CD4-positive, alpha-beta memory T cell (primary cell): ENCODE data around the gene DRC7. TPM values are rescaled to one million over a fixed set of nuclear protein-coding genes. Genes with fewer than 3 reads are reported as not detected.

Experiments
- CTCF ChIA-PET: fragments of 350-600 bp; sonication (Branson Sonifier 250); formaldehyde crosslinking; loops from one replicate; lab custom pipeline; 2021; ENCODE audit warnings: inconsistent platforms; ENCODE audit not compliant: partially characterized antibody; lab: Charles Lee
- POLR2A ChIA-PET: fragments of 350-600 bp; sonication (Branson Sonifier 250); formaldehyde crosslinking; loops from one replicate; lab custom pipeline; 2021; ENCODE audit not compliant: partially characterized antibody; lab: Charles Lee
- DNase-seq, 5 donors: peaks; one replicate each; pipeline versions ENCODE4 v3.0.0 to v3.0.0-alpha.2; 2020 to 2022; ENCODE audit warnings: mixed read lengths in 1 of 5
- H3K27ac ChIP-seq: one replicate; pipeline ENCODE4 v1.7.0; 2013; ENCODE audit warnings: low read depth, low read length
- H3K27me3 ChIP-seq: 2 replicates; pipeline ENCODE4 v1.7.0; 2013; ENCODE audit warnings: mild to moderate bottlenecking, low read length, moderate library complexity; ENCODE audit not compliant: insufficient read depth
- H3K36me3 ChIP-seq: 2 replicates; pipeline ENCODE4 v1.7.0; 2013; ENCODE audit warnings: mild to moderate bottlenecking, low read length, moderate library complexity; ENCODE audit not compliant: insufficient read depth
- H3K4me1 ChIP-seq: 2 replicates; pipeline ENCODE4 v1.7.0; 2013; ENCODE audit warnings: mild to moderate bottlenecking, low read length, moderate library complexity; ENCODE audit not compliant: insufficient read depth
- H3K4me3 ChIP-seq, 2 donors: one replicate each; pipeline ENCODE4 v1.7.0; 2013; ENCODE audit warnings: low read length in 2 of 2, mild to moderate bottlenecking in 1 of 2
- H3K9me3 ChIP-seq, 2 donors: one replicate each; pipeline ENCODE4 v1.7.0; 2013; ENCODE audit warnings: low read length in 2 of 2, control low read depth in 1 of 2; ENCODE audit not compliant: control insufficient read depth in 1 of 2
- H3K27ac Mint-ChIP-seq, 7 donors: one replicate each; pipeline ENCODE4 v1.8.0; 2020 to 2021; ENCODE audit warnings: mixed read lengths in 7 of 7, mild to moderate bottlenecking in 6 of 7, inconsistent platforms in 3 of 7, moderate library complexity in 3 of 7
- H3K27me3 Mint-ChIP-seq, 2 donors: one replicate each; pipeline ENCODE4 v1.8.0; 2020 to 2021; ENCODE audit warnings: mixed read lengths in 2 of 2
- H3K36me3 Mint-ChIP-seq, 2 donors: one replicate each; pipeline ENCODE4 v1.8.0; 2020 to 2021; ENCODE audit warnings: mixed read lengths in 2 of 2, inconsistent platforms in 1 of 2, mild to moderate bottlenecking in 1 of 2
- H3K4me1 Mint-ChIP-seq, 4 donors: one replicate each; pipeline ENCODE4 v1.8.0; 2020 to 2021; ENCODE audit warnings: mixed read lengths in 4 of 4, mild to moderate bottlenecking in 1 of 4
- H3K4me3 Mint-ChIP-seq, 8 donors: one replicate each; pipeline ENCODE4 v1.8.0; 2020 to 2021; ENCODE audit warnings: mixed read lengths in 8 of 8, mild to moderate bottlenecking in 7 of 8, moderate library complexity in 6 of 8, inconsistent platforms in 3 of 8
- H3K9me3 Mint-ChIP-seq, 8 donors: one replicate each; pipeline ENCODE4 v1.8.0; 2020 to 2021; ENCODE audit warnings: mixed read lengths in 8 of 8, mild to moderate bottlenecking in 5 of 8, inconsistent platforms in 3 of 8, moderate library complexity in 1 of 8
- intact Hi-C: fragments of 100-400 bp; cut with micrococcal nuclease; formaldehyde crosslinking; loops from one replicate; pipeline ENCODE4 v1.15.1; 2023
- polyA plus RNA-seq, 2 donors: library from polyadenylated mRNA; unstranded; fragments of 300-500 nt; fragmentation: Illumina TruSeq; gene quantifications; one replicate each; pipeline ENCODE4 v1.2.3, GENCODE V29; 2021
- total RNA-seq, 2 experiments: library from RNA; stranded (reverse); gene quantifications; one replicate each; pipeline ENCODE4 v1.2.3, GENCODE V29; 2021

DRC7 gene
- total and polyA plus RNA-seq, 4 experiments from 2014 or later = not detected

DNA sequence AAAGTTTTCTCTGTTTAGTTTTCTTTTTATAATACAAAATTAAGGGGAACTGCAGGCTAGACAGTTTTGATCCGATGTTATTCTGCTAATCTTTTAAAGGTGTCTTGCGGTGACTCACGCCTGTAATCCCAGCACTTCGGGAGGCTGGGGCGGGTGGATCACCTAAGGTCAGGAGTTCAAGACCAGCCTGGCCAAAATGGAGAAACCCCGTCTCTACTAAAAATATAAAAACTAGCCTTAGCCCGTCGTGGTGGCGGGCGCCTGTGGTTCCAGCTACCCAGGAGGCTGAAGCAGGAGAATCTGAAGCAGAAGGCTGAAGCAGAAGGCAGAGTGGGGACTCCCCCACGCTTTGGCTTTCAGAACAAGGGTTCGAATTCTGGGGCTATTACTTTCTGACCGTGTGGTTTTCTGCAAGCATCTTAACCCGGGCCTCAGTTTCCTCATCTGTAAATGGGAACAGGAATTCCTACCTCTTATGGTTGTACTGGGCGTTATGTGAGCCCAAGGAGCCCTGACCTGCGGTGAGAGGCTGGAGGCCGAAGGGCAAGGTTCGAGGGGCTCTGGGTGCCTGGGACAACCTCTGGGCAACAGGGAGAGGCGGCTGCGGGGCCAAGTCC, 39.8 kb downstream of the DRC7 start:
- Mint-ChIP-seq H3K4me3 (peak overlapping the region; percentile 96 to 100 (median 98)), H3K36me3 (peaks cover 6 to 10% of the 10 kb centered on the region in 2 donors), H3K4me1 (peaks cover 14 to 37% (median 29%) of the 10 kb centered on the region in 4 donors), H3K27me3 (no peaks in the 10 kb centered on the region), H3K27ac (peak overlapping the region in 6 of 7 donors; percentile 94 to 99 (median 96)), H3K9me3 (peaks cover 0 to 10% (median 5%) of the 10 kb centered on the region in 8 donors)
- H3K4me1 ChIP-seq = peaks cover 17% of the 10 kb centered on the region
- intact Hi-C loops = loop anchor here (2.0 kb wide), 1 partner anchor 1284 kb away; the partner anchor contains the start of genes NUDT21 and OGFOD1
- DNase-seq = peak in 2 of 5 donors; percentile 2 to 3
- ChIA-PET CTCF (interaction anchor here (2.3 to 3.0 kb wide), 2 partner anchors 21 to 158 kb away, joined by 8 to 16 read pairs; no protein-coding TSS in a partner anchor), POLR2A (interaction anchor here (0.8 to 2.7 kb wide), 16 partner anchors 13 to 395 kb away, joined by 3 to 22 read pairs (median 4); partner anchors contain the start of genes CCDC102A, CFAP20, CIAPIN1 and COQ9)
- H3K4me3 ChIP-seq = peak overlapping the region; percentile 91 to 94
- H3K27ac ChIP-seq = peak overlapping the region; percentile 76
- H3K9me3 ChIP-seq = no peaks in the 10 kb centered on the region
- H3K27me3 ChIP-seq = no peaks in the 10 kb centered on the region
- H3K36me3 ChIP-seq = no peaks in the 10 kb centered on the region

DNA sequence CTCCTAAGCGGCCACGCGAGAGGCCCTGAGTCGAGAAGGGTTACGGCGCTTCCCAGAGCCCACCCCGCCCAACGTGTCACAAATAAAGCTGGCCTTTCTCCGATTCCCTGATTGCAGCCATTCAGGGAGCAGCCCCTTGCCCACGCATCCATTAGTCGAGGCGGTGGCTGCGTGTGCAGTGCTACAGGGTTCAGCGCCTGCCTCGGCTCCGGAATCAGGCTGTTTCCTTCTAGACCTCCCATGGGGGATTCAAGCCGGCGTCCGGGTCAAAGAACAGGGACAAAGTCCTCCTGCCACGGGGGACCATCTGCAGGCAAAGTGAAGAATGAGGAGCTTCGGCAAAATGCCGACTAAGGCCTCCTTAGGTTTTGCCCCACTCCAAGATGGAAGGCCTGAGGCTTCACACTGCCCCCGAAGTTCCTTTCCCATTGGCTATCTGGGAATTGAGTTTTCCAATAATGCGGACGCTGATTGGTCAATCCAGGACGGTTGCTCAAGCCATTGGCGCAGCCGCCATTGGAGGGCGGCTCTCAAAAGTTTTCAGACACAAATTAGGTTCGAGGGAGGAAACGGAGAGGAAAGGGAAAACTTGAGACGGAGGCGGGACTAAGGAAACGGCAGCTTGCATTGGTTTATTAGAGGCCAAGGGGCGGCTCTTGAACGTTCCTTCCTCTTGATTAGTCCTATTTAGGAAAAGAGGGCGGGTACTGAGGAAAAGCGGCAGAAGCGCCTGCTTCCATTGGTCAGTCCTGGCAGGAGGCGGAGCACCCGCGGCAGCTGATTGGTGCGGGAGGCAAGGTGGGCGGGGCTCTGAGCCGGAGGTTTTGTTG, 40.5 kb downstream of the DRC7 start:
- Mint-ChIP-seq H3K27ac (peak overlapping the region; percentile 94 to 99 (median 96)), H3K4me1 (peaks cover 14 to 37% (median 29%) of the 10 kb centered on the region in 4 donors), H3K4me3 (peak overlapping the region; percentile 96 to 100 (median 98)), H3K36me3 (peaks cover 6 to 10% of the 10 kb centered on the region in 2 donors), H3K27me3 (no peaks in the 10 kb centered on the region), H3K9me3 (peaks cover 0 to 10% (median 5%) of the 10 kb centered on the region in 8 donors)
- H3K27me3 ChIP-seq = no peaks in the 10 kb centered on the region
- ChIA-PET CTCF (interaction anchor here (1.5 to 3.0 kb wide), 3 partner anchors 20 to 159 kb away, joined by 5 to 16 read pairs (median 8); no protein-coding TSS in a partner anchor), POLR2A (interaction anchor here (0.5 to 2.7 kb wide), 26 partner anchors 11 to 549 kb away, joined by 3 to 22 read pairs (median 4); partner anchors contain the start of genes CCDC102A, CFAP20, CIAPIN1 and COQ9)
- no peaks in the 10 kb centered on the region for H3K36me3 ChIP-seq
- no peaks in the 10 kb centered on the region for H3K9me3 ChIP-seq
- H3K4me1 ChIP-seq = peaks cover 17% of the 10 kb centered on the region
- peak; percentile 97 to 99 (median 99) for DNase-seq
- H3K27ac ChIP-seq = peak overlapping the region; percentile 76
- H3K4me3 ChIP-seq = peak overlapping the region; percentile 91 to 95
- intact Hi-C loops = loop anchor here (1.0 to 5.0 kb wide), 13 partner anchors 143 to 1543 kb away; partner anchors contain the start of genes CCDC102A, CFAP20, CIAPIN1 and CNOT1

GRCh38 chr16:57735755-57736418, 41.3 kb downstream of the DRC7 start, which contains the start of gene KATNB1:
Gene KATNB1, plus strand, starts transcription at chr16:57735770. Its CDS starts 1,474 bp downstream, at chr16:57737244.
- POLR2A ChIA-PET = interaction anchor here (0.5 to 2.7 kb wide), 28 partner anchors 11 to 393 kb away, joined by 3 to 22 read pairs (median 4); partner anchors contain the start of genes CCDC102A, CFAP20, CIAPIN1 and COQ9
- H3K27me3 ChIP-seq = no peaks in the 10 kb centered on the region
- Mint-ChIP-seq H3K27me3 (no peaks in the 10 kb centered on the region), H3K4me3 (peak within 1 kb of the TSS; percentile 96 to 100 (median 98)), H3K36me3 (peaks cover 6 to 10% of the 10 kb centered on the region in 2 donors), H3K9me3 (peaks cover 0 to 10% (median 5%) of the 10 kb centered on the region in 8 donors), H3K27ac (peak within 1 kb of the TSS; percentile 94 to 99 (median 96)), H3K4me1 (peaks cover 14 to 37% (median 29%) of the 10 kb centered on the region in 4 donors)
- CTCF ChIA-PET = interaction anchor here (1.0 to 3.0 kb wide), 4 partner anchors 19 to 159 kb away, joined by 5 to 16 read pairs (median 6); no protein-coding TSS in a partner anchor
- no peaks in the 10 kb centered on the region for H3K9me3 ChIP-seq
- no peaks in the 10 kb centered on the region for H3K36me3 ChIP-seq
- H3K27ac ChIP-seq = peak within 1 kb of the TSS; percentile 76
- peak within 1 kb of the TSS; percentile 91 to 95 for H3K4me3 ChIP-seq
- peaks cover 17% of the 10 kb centered on the region for H3K4me1 ChIP-seq
- no peak for DNase-seq
- intact Hi-C loops = loop anchor here (1.0 to 5.0 kb wide), 14 partner anchors 87 to 1544 kb away; partner anchors contain the start of genes CCDC102A, CFAP20, CIAPIN1 and CNOT1

DNA sequence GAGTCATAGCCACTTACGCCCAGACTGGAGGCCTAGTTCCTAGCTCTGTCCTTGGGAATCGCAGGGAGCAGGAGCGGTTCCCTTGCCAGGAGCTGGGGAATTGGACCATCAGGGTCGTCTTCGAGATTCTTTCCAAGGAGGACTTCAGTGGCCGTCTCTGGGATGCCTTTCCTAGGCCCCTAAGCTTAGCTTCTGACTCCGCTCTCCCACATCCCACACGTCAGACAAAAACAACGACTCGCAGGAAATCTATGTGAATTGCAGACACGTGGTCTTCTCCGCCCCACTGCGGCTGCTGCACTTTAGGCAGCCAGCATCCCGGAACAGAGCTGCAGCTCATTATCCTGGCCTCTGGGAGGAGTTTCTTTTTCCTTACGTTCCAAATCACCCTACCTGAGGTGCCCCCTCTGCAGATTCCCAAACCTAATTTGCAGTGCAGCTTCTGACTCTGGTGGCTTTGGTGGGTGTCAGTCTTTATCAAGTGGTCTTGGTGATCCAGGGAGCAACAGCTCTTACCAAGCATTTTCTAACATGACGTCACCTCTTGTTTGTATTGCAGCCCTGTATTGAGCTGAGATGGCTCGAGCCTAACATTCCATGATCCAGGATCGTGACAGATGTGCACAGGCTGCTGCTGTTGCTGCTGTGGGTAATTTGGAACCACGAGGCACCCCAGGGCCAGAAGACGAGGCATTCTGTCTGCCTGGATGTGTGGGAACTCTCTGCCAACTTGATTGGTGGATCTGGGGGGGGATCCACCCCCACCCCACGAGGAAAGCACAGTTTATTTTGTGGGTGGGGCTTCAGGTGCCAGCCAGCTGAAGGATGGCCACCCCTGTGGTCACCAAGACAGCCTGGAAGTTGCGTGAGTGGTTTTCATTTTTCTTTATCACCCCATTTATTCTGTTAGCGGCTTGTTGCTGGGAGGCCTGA, 42.1 kb downstream of the DRC7 start:
- intact Hi-C loops = loop anchor here (1.0 to 5.0 kb wide), 6 partner anchors 87 to 1544 kb away; partner anchors contain the start of genes CSNK2A2 and GNAO1
- Mint-ChIP-seq H3K4me3 (peak overlapping the region; percentile 96 to 100 (median 98)), H3K27ac (peak overlapping the region; percentile 94 to 99 (median 96)), H3K9me3 (peaks cover 0 to 10% (median 4%) of the 10 kb centered on the region in 8 donors), H3K4me1 (peaks cover 14 to 37% (median 30%) of the 10 kb centered on the region in 4 donors), H3K36me3 (peaks cover 9 to 14% of the 10 kb centered on the region in 2 donors), H3K27me3 (no peaks in the 10 kb centered on the region)
- DNase-seq = peak; percentile 43 to 77 (median 47)
- Histone ChIP-seq H3K9me3 (no peaks in the 10 kb centered on the region), H3K4me1 (peaks cover 17% of the 10 kb centered on the region), H3K27me3 (no peaks in the 10 kb centered on the region), H3K4me3 (peak overlapping the region; percentile 70 to 95), H3K27ac (peak overlapping the region; percentile 73), H3K36me3 (no peaks in the 10 kb centered on the region)
- CTCF ChIA-PET = interaction anchor here (0.8 to 3.0 kb wide), 7 partner anchors 11 to 160 kb away, joined by 3 to 16 read pairs (median 5); no protein-coding TSS in a partner anchor
- POLR2A ChIA-PET = interaction anchor here (0.7 to 2.7 kb wide), 15 partner anchors 20 to 393 kb away, joined by 3 to 22 read pairs (median 4); partner anchors contain the start of genes CCDC102A, CFAP20, CIAPIN1 and COQ9

- ChIA-PET CTCF (interaction anchor here (1.6 kb wide), 1 partner anchor 162 kb away, joined by 3 read pairs; no protein-coding TSS in a partner anchor), POLR2A (no interaction called here)
- intact Hi-C loops = loop anchor here (5.0 kb wide), 5 partner anchors 147 to 1547 kb away; partner anchors contain the start of genes CSNK2A2 and GNAO1
- peaks cover 17% of the 10 kb centered on the region for H3K4me1 ChIP-seq
- H3K4me1 Mint-ChIP-seq = peaks cover 14 to 37% (median 27%) of the 10 kb centered on the region in 4 donors
- H3K27me3 Mint-ChIP-seq = no peaks in the 10 kb centered on the region
- DNase-seq = no peak
- no peaks in the 10 kb centered on the region for H3K36me3 ChIP-seq
- H3K4me3 ChIP-seq = no peak overlapping the region
- peak overlapping the region in 1 of 7 donors; percentile 56 for H3K27ac Mint-ChIP-seq
- no peak overlapping the region for H3K27ac ChIP-seq
- H3K9me3 ChIP-seq = no peaks in the 10 kb centered on the region
- H3K27me3 ChIP-seq = no peaks in the 10 kb centered on the region
- no peak overlapping the region for H3K4me3 Mint-ChIP-seq
- no peaks in the 10 kb centered on the region for H3K9me3 Mint-ChIP-seq
- H3K36me3 Mint-ChIP-seq = peaks cover 11 to 21% of the 10 kb centered on the region in 2 donors
Observed at GRCh38 chr16:57738844-57739243, 44.2 kb downstream of the DRC7 start.
